GM12878 (cell line): ENCODE measurements around the gene STPG1. TPM values are rescaled to one million over a fixed set of nuclear protein-coding genes. Genes with fewer than 3 reads are reported as not detected.

ENCODE experiments used
- ATAC-seq: fragments of 200-7000 bp; cut with Tn5 transposase; 3 replicates; pipeline ENCODE4 v1.9.1; 2020; ENCODE audit warnings: mild to moderate bottlenecking, moderate library complexity
- BruUV-seq: library from RNA; stranded (reverse); fragments of 400-500 nt; replicated peaks from 2 replicates; lab custom pipeline; 2021; lab: Mats Ljungman, UMichigan
- CTCF ChIA-PET: fragments of 300-600 bp; sonication (Branson Sonifier 250); formaldehyde crosslinking; extraction: SDS; loops from one replicate; lab custom pipeline; 2021; ENCODE audit warnings: inconsistent platforms; lab: Yijun Ruan, JAX
- POLR2A ChIA-PET: fragments of 350-600 bp; formaldehyde crosslinking; extraction: SDS; loops from one replicate; lab custom pipeline; 2021; ENCODE audit warnings: inconsistent platforms; lab: Charles Lee
- RAD21 ChIA-PET: fragments of 300-600 bp; sonication (Branson Sonifier 250); formaldehyde crosslinking; loops from one replicate; lab custom pipeline; 2023; ENCODE audit warnings: antibody characterized with exemption; ENCODE audit not compliant: unreplicated experiment; lab: Charles Lee
- SMC1A ChIA-PET: fragments of 300-600 bp; sonication (Branson Sonifier 250); formaldehyde crosslinking; loops from one replicate; lab custom pipeline; 2023; ENCODE audit not compliant: unreplicated experiment, uncharacterized antibody; lab: Charles Lee
- DNase-seq: peaks from one replicate; pipeline ENCODE4 v3.0.0-alpha.2; 2011; ENCODE audit warnings: low read depth, low spot score
- FAIRE-seq: peaks from 3 replicates; lab custom pipeline; 2011; peaks lifted over from hg19 to GRCh38; lab: Jason Lieb, UNC
- H2AFZ ChIP-seq: 2 replicates; pipeline ENCODE4 v1.6.0; 2011; ENCODE audit warnings: low read depth, low read length, control low read depth; ENCODE audit not compliant: control insufficient read depth
- H3K27ac ChIP-seq: 2 replicates; pipeline ENCODE4 v1.5.1; 2011; ENCODE audit warnings: control low read depth; ENCODE audit not compliant: control insufficient read depth, insufficient read depth
- H3K27me3 ChIP-seq, 2 experiments: replicated peaks in 1 of 2; 2 replicates each; pipeline versions ENCODE4 v1.6.0 to v1.6.1; 2011; ENCODE audit warnings: low read length in 1 of 2; ENCODE audit not compliant: control insufficient read depth in 2 of 2, insufficient read depth in 2 of 2
- H3K36me3 ChIP-seq, 2 experiments: 2 replicates each; pipeline ENCODE4 v1.5.1; 2011; ENCODE audit warnings: low read length in 1 of 2; ENCODE audit not compliant: control insufficient read depth in 2 of 2, insufficient read depth in 2 of 2
- H3K4me1 ChIP-seq: 2 replicates; pipeline ENCODE4 v1.6.1; 2011; ENCODE audit warnings: mild to moderate bottlenecking, low read length, moderate library complexity, mixed read lengths; ENCODE audit not compliant: control insufficient read depth, insufficient read depth
- H3K4me2 ChIP-seq: 2 replicates; pipeline ENCODE4 v1.6.0; 2011; ENCODE audit warnings: control low read depth; ENCODE audit not compliant: control insufficient read depth, insufficient read depth
- H3K4me3 ChIP-seq: fragments of 200-600 bp; sonication (generic); 2 replicates; pipeline ENCODE4 v1.5.1; 2016
- H3K79me2 ChIP-seq: 2 replicates; pipeline ENCODE4 v1.6.0; 2011; ENCODE audit warnings: low read length; ENCODE audit not compliant: control insufficient read depth, insufficient read depth
- H3K9ac ChIP-seq: 2 replicates; pipeline ENCODE4 v1.8.0; 2011; ENCODE audit warnings: low read length, control low read depth, mixed read lengths; ENCODE audit not compliant: control insufficient read depth, insufficient read depth
- H3K9me3 ChIP-seq: replicated peaks from 3 replicates; pipeline ENCODE4 v1.5.1; 2011; ENCODE audit warnings: mild to moderate bottlenecking, low read length; ENCODE audit not compliant: control insufficient read depth, insufficient read depth
- H4K20me1 ChIP-seq: 2 replicates; pipeline ENCODE4 v1.6.0; 2011; ENCODE audit not compliant: control insufficient read depth, insufficient read depth
- CBX5 ChIP-seq: sonication (generic); IDR thresholded peaks from 2 replicates; pipeline ENCODE4 v1.6.1; 2016; ENCODE audit warnings: low read depth, moderate library complexity, mild to moderate bottlenecking, inconsistent platforms
- CHD1 ChIP-seq: IDR thresholded peaks from 2 replicates; pipeline ENCODE4 v1.6.1; 2012; ENCODE audit warnings: low read depth, low read length, improper control_type of control experiment
- EP300 ChIP-seq, 2 experiments: fragments of 150-350 bp in 1 of 2; IDR thresholded peaks; 2 replicates each; pipeline ENCODE4 v1.6.1; 2011 to 2012; ENCODE audit warnings: low read depth in 2 of 2, low read length in 2 of 2, borderline replicate concordance in 1 of 2, improper control_type of control experiment in 1 of 2, inconsistent platforms in 1 of 2; ENCODE audit not compliant: control insufficient read depth in 1 of 2
- GABPA ChIP-seq: IDR thresholded peaks from 2 replicates; pipeline ENCODE4 v1.6.1; 2014; ENCODE audit warnings: antibody characterized with exemption, low read depth, mild to moderate bottlenecking, inconsistent platforms
- GATAD2B ChIP-seq: fragments of 450-650 bp; conservative IDR thresholded peaks from 2 replicates; pipeline ENCODE4 v1.6.1; 2017; ENCODE audit warnings: low read depth, mild to moderate bottlenecking, moderate library complexity
- JUNB ChIP-seq: IDR thresholded peaks from 2 replicates; pipeline ENCODE4 v1.6.1; 2016; ENCODE audit warnings: antibody characterized with exemption, mild to moderate bottlenecking
- NFIC ChIP-seq: IDR thresholded peaks from 2 replicates; pipeline ENCODE4 v1.6.1; 2012; ENCODE audit warnings: low read depth, mild to moderate bottlenecking, inconsistent platforms, low read length, moderate library complexity
- NR2C2 ChIP-seq: IDR thresholded peaks from 2 replicates; pipeline ENCODE4 v1.6.1; 2011; ENCODE audit warnings: borderline replicate concordance, low read depth; ENCODE audit not compliant: control insufficient read depth, insufficient read length
- POU2F2 ChIP-seq: IDR thresholded peaks from 3 replicates; pipeline ENCODE4 v1.6.1; 2011; ENCODE audit warnings: low read depth, mild to moderate bottlenecking, low read length, borderline replicate concordance
- RAD51 ChIP-seq: fragments of 450-650 bp; IDR thresholded peaks from 2 replicates; pipeline ENCODE4 v1.6.1; 2016; ENCODE audit warnings: moderate library complexity, mild to moderate bottlenecking, inconsistent platforms
- RELA ChIP-seq: fragments of 450-650 bp; IDR thresholded peaks from 2 replicates; pipeline ENCODE4 v1.8.0; 2014; ENCODE audit warnings: borderline replicate concordance; ENCODE audit not compliant: partially characterized antibody
- WRNIP1 ChIP-seq: IDR thresholded peaks from 2 replicates; pipeline ENCODE4 v1.6.1; 2011; ENCODE audit warnings: low read depth, low read length, improper control_type of control experiment, borderline replicate concordance
- YBX1 ChIP-seq: fragments of 450-650 bp; IDR thresholded peaks from 2 replicates; pipeline ENCODE4 v1.6.1; 2016; ENCODE audit warnings: antibody characterized with exemption
- ZNF24 ChIP-seq: fragments of 450-650 bp; IDR thresholded peaks from 2 replicates; pipeline ENCODE4 v1.6.1; 2017; ENCODE audit warnings: antibody characterized with exemption, mild to moderate bottlenecking
- WGBS: methylation state at CpG from one replicate; pipeline ENCODE4 v1.1.6; 2016; ENCODE audit warnings: low lambda C conversion rate; ENCODE audit not compliant: insufficient replicate concordance, insufficient coverage; ENCODE audit errors: missing lambda C conversion rate; 5-methylcytosine and 5-hydroxymethylcytosine counted together
- in situ Hi-C: fragments of 300-500 bp; cut with MboI; formaldehyde crosslinking; loops from 9 replicates; pipeline ENCODE4 v1.14.3; 2018; ENCODE audit warnings: mixed read lengths
- intact Hi-C: fragments of 100-400 bp; cut with micrococcal nuclease; formaldehyde crosslinking; loops from one replicate; pipeline ENCODE4 v1.14.2; 2022; ENCODE audit not compliant: unreplicated experiment
- polyA plus RNA-seq, 11 experiments: library from polyadenylated mRNA; depleted of rRNA in 4 of 11; unstranded in 6 of 11; stranded (reverse) in 5 of 11; fragments of >200 nt; fragmentation: Nextera tagmentation in 4 of 11; fragmentation: Illumina TruSeq in 1 of 11; extraction: Ambion mirVana in 4 of 11; extraction: Trizol in 1 of 11; gene quantifications; 1 replicate in 1 of 11; 2 replicates in 10 of 11; pipeline versions ENCODE4 v1.2.1 to v1.2.3, GENCODE V29; 2011 to 2016; ENCODE audit warnings: inconsistent platforms in 2 of 11, missing spikeins in 2 of 11, low read depth in 1 of 11
- total RNA-seq, 4 experiments: library from RNA; depleted of rRNA in 3 of 4; stranded (reverse); fragments of >200 nt in 3 of 4; fragmentation: Illumina TruSeq in 1 of 4; extraction: Trizol in 1 of 4; gene quantifications; 2 replicates each; pipeline versions ENCODE4 v1.2.1 to v1.2.3, GENCODE V29; 2013 to 2021
- TF ChIP-seq, protein P1 (sequence below): IDR thresholded peaks from 2 replicates; pipeline ENCODE4 v1.6.1; 2011; ENCODE audit warnings: mild to moderate bottlenecking, low read depth, low read length, moderate library complexity; ENCODE audit not compliant: insufficient replicate concordance
- TF ChIP-seq, protein P2 (sequence below): fragments of 450-650 bp; IDR thresholded peaks from 2 replicates; pipeline ENCODE4 v1.6.1; 2016; ENCODE audit warnings: mild to moderate bottlenecking
- TF ChIP-seq, protein P3 (sequence below): fragments of 450-650 bp; IDR thresholded peaks from 2 replicates; pipeline ENCODE4 v1.6.1; 2017; ENCODE audit warnings: mild to moderate bottlenecking
- TF ChIP-seq, protein P4 (sequence below): IDR thresholded peaks from 2 replicates; pipeline ENCODE4 v1.6.1; 2011; ENCODE audit warnings: borderline replicate concordance, low read depth, mild to moderate bottlenecking, moderate library complexity, low read length; ENCODE audit not compliant: insufficient read depth, poor library complexity, severe bottlenecking

Gene STPG1
- total and polyA plus RNA-seq, 10 of the 15 experiments (the other 5 are each of a cell fraction or from before 2014, with no cell fraction given): 0.22 to 2.6 (median 0.73) TPM

DNA sequence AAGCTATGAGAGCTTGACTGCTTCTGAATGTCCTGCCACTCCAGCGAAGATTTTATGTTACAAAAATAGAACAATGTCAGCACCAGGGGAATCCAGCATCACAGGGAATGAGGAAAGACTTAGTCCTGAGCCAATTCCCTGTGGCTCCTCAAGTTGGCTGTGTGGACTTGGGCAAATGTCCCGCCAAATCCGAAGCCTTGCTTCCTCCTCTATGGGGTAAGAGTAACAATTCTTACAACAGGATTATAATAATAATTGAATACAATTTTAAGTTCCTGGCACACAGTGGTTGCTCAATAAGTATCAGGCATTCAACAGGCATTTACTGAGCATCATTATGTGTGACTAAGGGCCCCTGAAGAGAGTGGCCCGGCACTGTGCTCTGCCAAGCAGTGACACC is 44.4 kb downstream of the STPG1 start:
- POLR2A ChIA-PET: no interaction called here
- no peak for FAIRE-seq
- CTCF ChIA-PET: no interaction called here

More for the DNA sequence above, 44.4 kb downstream of the STPG1 start:
- Histone ChIP-seq H3K4me1 (peaks cover 24% of the 10 kb centered on the region), H3K27me3 (no peaks in the 10 kb centered on the region; a peak in 1 of 4 replicates), H3K4me2 (no peak overlapping the region), H3K27ac (no peak overlapping the region), H3K36me3 (no peaks in the 10 kb centered on the region), H4K20me1 (no peaks in the 10 kb centered on the region), H3K79me2 (no peaks in the 10 kb centered on the region), H2AFZ (no peak overlapping the region), H3K4me3 (no peak overlapping the region), H3K9me3 (no peaks in the 10 kb centered on the region), H3K9ac (no peak overlapping the region)
- TF ChIP-seq RELA (no peak), ZNF24 (no peak), YBX1 (no peak), RAD51 (no peak), GATAD2B (no peak), NR2C2 (no peak), NFIC (no peak), JUNB (no peak), GABPA (no peak), CBX5 (no peak), CHD1 (no peak), POU2F2 (no peak), WRNIP1 (no peak), EP300 (IDR thresholded peaks at IDR 0.05; ENCODE audit: borderline replicate concordance in 1 of 2, control insufficient read depth in 1 of 2, low read depth in 2 of 2, low read length in 2 of 2) (no peak)
- TF ChIP-seq, protein P1, sequence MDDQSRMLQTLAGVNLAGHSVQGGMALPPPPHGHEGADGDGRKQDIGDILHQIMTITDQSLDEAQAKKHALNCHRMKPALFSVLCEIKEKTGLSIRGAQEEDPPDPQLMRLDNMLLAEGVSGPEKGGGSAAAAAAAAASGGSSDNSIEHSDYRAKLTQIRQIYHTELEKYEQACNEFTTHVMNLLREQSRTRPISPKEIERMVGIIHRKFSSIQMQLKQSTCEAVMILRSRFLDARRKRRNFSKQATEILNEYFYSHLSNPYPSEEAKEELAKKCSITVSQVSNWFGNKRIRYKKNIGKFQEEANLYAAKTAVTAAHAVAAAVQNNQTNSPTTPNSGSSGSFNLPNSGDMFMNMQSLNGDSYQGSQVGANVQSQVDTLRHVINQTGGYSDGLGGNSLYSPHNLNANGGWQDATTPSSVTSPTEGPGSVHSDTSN: no peak
- TF ChIP-seq, protein P2, sequence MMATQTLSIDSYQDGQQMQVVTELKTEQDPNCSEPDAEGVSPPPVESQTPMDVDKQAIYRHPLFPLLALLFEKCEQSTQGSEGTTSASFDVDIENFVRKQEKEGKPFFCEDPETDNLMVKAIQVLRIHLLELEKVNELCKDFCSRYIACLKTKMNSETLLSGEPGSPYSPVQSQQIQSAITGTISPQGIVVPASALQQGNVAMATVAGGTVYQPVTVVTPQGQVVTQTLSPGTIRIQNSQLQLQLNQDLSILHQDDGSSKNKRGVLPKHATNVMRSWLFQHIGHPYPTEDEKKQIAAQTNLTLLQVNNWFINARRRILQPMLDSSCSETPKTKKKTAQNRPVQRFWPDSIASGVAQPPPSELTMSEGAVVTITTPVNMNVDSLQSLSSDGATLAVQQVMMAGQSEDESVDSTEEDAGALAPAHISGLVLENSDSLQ: no peak
- TF ChIP-seq, protein P3, sequence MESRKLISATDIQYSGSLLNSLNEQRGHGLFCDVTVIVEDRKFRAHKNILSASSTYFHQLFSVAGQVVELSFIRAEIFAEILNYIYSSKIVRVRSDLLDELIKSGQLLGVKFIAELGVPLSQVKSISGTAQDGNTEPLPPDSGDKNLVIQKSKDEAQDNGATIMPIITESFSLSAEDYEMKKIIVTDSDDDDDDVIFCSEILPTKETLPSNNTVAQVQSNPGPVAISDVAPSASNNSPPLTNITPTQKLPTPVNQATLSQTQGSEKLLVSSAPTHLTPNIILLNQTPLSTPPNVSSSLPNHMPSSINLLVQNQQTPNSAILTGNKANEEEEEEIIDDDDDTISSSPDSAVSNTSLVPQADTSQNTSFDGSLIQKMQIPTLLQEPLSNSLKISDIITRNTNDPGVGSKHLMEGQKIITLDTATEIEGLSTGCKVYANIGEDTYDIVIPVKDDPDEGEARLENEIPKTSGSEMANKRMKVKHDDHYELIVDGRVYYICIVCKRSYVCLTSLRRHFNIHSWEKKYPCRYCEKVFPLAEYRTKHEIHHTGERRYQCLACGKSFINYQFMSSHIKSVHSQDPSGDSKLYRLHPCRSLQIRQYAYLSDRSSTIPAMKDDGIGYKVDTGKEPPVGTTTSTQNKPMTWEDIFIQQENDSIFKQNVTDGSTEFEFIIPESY: no peak
- TF ChIP-seq, protein P4, sequence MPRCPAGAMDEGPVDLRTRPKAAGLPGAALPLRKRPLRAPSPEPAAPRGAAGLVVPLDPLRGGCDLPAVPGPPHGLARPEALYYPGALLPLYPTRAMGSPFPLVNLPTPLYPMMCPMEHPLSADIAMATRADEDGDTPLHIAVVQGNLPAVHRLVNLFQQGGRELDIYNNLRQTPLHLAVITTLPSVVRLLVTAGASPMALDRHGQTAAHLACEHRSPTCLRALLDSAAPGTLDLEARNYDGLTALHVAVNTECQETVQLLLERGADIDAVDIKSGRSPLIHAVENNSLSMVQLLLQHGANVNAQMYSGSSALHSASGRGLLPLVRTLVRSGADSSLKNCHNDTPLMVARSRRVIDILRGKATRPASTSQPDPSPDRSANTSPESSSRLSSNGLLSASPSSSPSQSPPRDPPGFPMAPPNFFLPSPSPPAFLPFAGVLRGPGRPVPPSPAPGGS: no peak
- intact Hi-C loops: no loop called here
- no peak for DNase-seq
- ATAC-seq: no peak
- ChIA-PET RAD21 (no interaction called here), SMC1A (no interaction called here)
- WGBS: 75% methylated on average over 4 of the region's 4 CpGs
- BruUV-seq: no TSS peak
- in situ Hi-C loops: no loop called here
